GM10266 (cell line): ENCODE data around the gene CASQ1.
A peak's percentile ranks its signal among the peaks of the same experiment; 100 is the strongest.

Source experiments
- DNase-seq: peaks from one replicate; pipeline ENCODE4 v3.0.0; 2012; ENCODE audit errors: extremely low spot score
- CTCF ChIP-seq: IDR thresholded peaks from 2 replicates; pipeline ENCODE4 v1.5.1; 2012; ENCODE audit warnings: mild to moderate bottlenecking, low read depth; ENCODE audit not compliant: control insufficient read depth, insufficient read depth; ENCODE audit errors: missing control alignments

CASQ1 gene

GRCh38 chr1:160204526-160205241 is 14.3 kb downstream of the CASQ1 start:
- no peak for TF ChIP-seq CTCF
- DNase-seq = peak; percentile 78

- TF ChIP-seq CTCF = no peak
- peak; percentile 88 for DNase-seq
These were observed 15.1 kb downstream of the CASQ1 start, which contains the start of gene PEA15 for GRCh38 chr1:160205242-160206035. Gene PEA15 (plus strand): TSS chr1:160205384. CDS start chr1:160211545, 6,161 bp downstream.

- TF ChIP-seq CTCF = no peak
- peak; percentile 62 for DNase-seq
These were observed 15.6 kb downstream of the CASQ1 start for GRCh38 chr1:160206036-160206389.

- peak; percentile 35 for DNase-seq
- TF ChIP-seq CTCF = no peak
These were observed 16.2 kb downstream of the CASQ1 start for GRCh38 chr1:160206421-160207117.

GRCh38 chr1:160207118-160207650 is 16.8 kb downstream of the CASQ1 start:
- TF ChIP-seq CTCF = no peak
- no peak for DNase-seq

GRCh38 chr1:160207771-160208556 is 17.6 kb downstream of the CASQ1 start:
- no peak for DNase-seq
- no peak for TF ChIP-seq CTCF
